HG03558 (cell line): ENCODE data around the gene AGPAT2.
"Not testable (repeated sequence)": the region's sequence is repeated elsewhere in the genome, so short reads cannot be mapped to it uniquely, and the experiment has no call there.

Source experiments
- ATAC-seq: cut with Tn5 transposase; IDR thresholded peaks from one replicate; pipeline ENCODE4 v1.9.1; 2021; ENCODE audit warnings: moderate number of reproducible peaks; ENCODE audit not compliant: unreplicated experiment; ENCODE audit errors: extremely low read depth

The AGPAT2 gene

GRCh38 chr9:136704741-136705140, 17.5 kb upstream of the AGPAT2 start:
- ATAC-seq = not testable (repeated sequence)

DNA sequence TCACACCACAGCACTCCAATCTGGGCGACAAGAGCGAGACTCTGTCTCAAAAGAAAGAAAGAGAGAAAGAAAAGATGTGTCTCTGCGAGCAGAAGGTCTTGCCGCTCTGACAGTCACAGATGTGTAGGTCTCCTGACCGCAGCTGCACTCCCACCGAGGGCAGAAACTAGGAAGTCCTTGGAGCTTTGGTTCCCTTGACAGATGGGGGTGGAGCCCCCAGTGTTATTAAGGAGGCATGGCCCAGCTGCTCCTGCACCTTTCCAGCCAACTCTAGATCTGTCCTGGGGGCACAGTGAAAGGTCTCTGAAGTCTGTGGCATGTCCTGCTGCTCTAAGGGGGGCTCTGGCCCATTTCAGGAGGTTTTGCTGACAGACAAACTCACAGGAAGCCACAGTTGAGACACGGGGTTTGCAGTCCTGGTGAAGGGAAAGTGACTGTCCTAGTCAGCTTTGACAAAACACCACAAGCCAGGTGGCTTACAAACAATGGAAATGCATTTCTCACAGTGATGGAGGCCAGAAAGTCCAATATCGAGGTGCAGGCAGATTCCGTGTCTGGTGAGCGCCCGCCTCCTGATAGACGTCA, 16.1 kb upstream of the AGPAT2 start:
- ATAC-seq = no peak

DNA sequence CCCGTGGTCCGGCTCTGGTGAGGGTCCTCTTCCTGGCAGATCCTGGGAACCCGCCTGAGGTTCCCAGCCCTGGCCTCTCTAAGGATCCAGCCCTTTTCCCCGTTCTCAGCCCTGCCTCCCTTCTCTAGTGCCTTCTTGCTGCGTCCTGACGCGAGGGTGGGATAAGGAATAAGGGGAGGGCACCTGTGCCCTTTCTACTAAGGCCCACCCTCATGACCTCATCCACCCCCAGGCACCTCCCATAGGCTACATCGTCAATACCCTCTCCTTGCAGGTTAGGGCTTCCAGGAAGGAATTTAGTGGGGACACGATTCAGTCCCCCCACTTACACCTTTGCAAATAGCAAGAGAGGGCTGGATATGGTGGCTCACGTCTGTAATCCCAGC, 14.4 kb upstream of the AGPAT2 start:
- no peak for ATAC-seq

DNA sequence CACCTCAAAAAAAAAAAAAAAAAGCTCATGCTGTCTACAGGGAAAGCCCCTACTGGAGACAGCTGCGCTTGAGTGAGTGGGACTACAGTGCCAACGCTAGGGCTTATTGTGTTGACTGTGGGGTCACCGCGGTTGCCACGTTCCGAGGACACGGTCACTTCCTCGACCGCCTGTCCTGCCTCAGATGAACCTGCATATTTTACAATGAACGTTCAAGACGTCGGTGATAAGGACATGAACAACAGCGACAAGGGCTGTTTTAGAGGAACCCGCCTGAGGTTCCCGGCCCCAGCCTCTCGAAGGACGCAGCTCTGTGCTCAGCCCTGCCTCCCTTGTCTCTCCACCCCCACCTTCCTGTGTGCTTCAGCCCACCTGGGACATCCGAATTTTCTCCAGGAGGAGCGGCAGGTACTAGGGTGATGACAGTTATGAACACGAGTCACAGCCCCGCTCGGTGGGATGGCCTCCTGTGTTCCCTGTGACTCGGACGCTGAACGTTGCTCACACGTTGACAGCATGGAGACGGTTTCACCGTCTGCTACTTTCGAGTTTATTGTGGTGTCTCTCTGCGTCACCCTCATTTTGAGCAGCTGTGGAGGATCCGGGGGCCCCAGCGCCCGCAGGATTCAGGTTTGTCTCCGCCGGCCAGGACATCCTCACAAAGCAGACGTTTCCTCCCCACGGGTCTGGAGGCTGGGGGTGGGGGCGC, 13.9 kb upstream of the AGPAT2 start:
- no peak for ATAC-seq

DNA sequence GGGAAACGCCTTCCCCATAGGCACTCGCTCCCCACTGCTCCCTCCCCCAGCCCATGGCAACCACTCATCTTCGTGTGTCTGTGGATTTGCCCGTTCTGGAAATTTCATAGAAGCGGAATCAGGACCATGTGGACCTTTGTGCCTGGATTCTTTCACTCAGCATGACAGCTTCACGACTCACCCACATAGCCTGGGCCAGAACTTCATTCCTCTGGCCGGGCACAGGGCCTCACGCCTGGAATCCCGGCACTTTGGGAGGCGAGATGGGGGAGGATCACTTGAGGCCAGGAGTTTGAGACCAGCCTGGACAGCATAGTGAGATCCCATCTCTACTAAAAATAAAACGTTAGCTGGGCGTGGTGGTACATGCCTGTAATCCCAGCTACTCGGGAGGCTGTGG, 13.0 kb upstream of the AGPAT2 start:
- no peak for ATAC-seq

DNA sequence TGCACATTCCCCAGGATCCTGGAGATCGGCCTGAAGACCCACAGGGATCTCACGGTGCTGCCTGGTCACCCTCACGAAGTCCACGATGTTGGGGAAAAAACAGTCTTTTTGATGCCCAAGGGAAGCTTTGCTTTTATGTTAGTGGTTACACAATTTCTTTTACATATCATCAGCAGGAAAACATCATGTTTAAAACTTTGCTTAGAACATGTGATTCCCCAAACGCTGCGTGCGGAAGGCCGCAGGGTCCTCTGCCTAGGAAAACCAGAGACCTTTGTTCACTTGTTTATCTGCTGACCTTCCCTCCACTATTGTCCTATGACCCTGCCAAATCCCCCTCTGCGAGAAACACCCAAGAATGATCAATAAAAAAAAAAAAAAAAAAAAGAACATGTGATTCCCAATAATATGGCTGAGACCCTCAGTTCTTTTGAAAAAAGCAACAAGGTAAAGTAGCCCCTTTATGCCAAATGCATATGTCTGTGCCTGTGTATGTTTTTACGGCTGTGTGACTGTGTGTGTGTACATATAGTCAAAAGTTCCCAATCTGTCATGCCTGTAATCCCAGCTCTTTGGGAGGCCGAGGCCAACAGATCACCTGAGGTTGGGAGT, 11.5 kb upstream of the AGPAT2 start:
- ATAC-seq = no peak

DNA sequence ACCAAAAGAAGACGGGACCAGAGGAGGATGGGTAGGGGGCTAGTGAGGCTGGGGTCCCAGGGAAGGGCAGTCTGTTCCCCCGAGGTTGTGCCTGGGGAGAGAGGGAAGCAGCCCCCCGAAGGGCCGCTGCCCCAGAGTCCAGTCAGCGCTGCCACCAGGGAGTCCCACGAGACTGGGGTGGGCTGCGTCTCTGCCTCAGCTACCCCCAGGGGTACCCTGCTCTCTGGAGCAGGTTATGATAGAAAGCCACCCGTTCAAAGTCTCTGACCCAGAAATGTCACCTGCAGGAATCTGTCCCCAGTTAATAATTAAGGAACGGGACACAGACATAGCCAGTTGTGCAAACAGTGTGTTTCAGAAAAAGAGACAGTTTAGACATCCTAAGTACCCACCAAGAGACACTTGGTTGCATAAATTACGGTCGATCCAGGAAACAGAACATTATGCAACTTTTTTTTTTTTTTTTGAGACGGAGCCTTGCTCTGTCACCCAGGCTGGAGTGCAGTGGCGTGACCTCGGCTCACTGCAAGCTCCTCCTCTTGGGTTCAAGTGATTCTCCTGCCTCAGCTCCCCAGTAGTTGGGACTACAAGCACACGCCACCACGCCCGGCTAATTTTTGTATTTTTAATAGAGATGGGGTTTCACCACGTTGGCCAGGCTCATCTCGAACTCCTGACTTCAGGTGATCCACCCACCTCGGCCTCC, 10.7 kb upstream of the AGPAT2 start:
- no peak for ATAC-seq

- no peak for ATAC-seq
These were observed 10.0 kb upstream of the AGPAT2 start for GRCh38 chr9:136697146-136697820.

GRCh38 chr9:136696502-136696901, 9.2 kb upstream of the AGPAT2 start:
- ATAC-seq = no peak

- no peak for ATAC-seq
These were observed 8.7 kb upstream of the AGPAT2 start for GRCh38 chr9:136695955-136696354.

GRCh38 chr9:136695435-136695895, 8.2 kb upstream of the AGPAT2 start:
- no peak for ATAC-seq

DNA sequence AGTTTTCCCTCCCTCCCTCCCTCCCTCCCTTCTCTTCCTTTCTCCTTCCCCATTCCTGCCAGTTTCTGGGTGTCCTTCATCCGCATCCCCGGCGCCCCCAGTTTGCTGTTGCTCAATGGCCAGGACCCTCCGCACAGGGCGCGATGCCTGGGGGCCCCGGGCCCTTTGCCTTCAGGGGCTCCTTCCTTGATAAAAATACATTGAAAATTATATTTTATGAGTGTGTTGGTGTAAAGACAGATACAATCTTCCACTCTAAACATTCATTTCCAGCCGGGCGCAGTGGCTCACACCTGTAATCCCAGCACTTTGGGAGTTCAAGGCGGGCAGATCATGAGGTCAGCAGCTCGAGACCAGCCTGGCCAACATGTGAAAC, 7.6 kb upstream of the AGPAT2 start:
- ATAC-seq = no peak

- ATAC-seq = no peak
These were observed 7.1 kb upstream of the AGPAT2 start for GRCh38 chr9:136694163-136694871.

GRCh38 chr9:136693490-136694162, 6.4 kb upstream of the AGPAT2 start:
- ATAC-seq = no peak

- no peak for ATAC-seq
These were observed 5.9 kb upstream of the AGPAT2 start for GRCh38 chr9:136693135-136693489.

DNA sequence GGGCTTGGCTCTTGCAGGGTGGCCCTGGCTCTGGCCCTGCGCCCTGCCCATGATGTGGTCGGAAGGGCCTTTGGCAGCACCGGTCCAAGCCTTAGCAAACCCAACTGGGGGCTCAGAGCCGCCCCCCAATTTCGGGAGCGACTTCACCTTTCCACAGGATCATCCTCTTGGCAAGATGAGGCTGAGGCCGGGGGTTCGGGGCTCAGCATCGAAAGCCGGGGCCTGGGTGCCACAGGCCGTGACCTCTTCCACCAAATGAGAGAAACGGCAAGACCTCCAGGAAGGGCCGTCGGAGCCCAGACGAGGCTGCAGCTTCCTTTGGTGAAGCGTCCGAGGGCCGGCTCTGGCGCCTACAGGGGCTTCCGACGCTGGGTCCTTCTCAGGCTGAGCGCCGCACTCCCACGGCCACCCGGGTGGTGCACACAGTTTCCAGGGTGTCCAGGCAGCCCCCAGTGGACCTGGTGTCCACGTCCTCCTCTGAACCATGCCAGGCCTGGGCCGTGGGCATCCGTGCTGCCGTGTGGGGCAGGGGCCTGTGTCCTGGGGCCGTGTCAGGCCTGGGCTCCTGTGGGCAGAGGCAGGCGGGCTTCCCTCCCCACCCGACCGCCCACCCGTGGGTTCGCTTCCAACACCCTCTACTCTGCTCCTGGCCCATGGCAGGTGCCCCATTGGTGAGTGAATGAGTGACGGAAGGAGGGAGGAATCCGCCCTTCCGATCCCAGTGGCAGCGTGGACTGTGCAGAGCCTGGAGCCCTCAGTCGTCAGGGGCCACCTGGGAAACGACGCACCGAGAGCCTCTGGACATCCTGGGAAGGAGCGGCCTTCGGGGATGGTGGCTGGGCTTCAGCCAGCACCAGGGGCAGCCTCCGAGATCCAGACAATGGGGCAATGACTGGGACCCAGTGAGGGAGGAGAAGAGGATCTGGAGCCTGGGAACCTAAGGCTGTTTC, 5.2 kb upstream of the AGPAT2 start:
- no peak for ATAC-seq

DNA sequence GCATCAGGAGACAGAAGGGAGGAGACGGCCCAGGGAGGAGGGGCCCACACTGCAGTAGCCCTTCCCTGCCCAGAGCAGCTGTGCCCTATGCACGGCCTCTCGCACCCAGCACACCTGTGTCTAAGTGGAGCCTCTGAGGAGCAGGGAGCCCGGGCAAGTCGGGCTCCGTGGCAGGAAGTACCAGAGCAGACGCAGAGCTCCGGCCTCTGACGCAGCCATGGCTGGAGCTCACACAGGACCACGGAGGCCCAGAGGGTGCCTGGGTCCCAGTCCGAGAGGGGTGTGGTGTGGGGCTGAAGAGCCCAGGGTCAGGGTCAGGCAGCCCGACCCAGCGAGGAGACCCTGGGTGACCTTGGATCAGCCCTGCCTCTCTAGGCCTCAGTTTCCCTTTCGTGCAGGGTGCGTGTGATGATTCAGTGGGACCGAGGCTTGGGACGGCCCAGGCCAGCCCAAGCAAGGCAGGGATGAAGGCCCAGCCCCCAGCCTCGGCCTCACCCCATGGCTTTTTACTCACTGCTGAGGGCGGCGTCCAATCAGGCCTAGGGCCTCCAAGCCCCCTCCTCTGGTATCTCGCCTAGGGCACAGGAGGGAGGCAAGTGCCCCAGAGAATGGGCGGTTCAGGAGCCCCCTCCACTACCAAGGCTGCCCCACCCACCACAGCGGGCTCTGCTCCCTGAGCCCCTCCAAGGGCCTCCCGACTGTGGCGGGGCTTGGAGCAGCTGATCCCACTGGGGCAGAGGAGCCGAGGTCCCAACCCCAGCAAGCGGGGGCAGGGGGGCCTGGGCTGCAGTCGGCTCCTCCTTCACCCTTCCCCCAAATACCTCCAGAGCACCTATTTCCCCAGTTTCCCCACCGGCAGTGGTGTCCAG, 4.3 kb upstream of the AGPAT2 start:
- ATAC-seq = no peak
